K562 (cell line): Measurements from ENCODE around the gene APEX1. TPM values are rescaled to one million over a fixed set of nuclear protein-coding genes. Genes with fewer than 3 reads are reported as not detected.

Experiments
- ARID2 ChIP-seq: fragments of 450-650 bp; IDR thresholded peaks from 2 replicates; pipeline ENCODE4 v1.6.1; 2017; ENCODE audit warnings: antibody characterized with exemption, mild to moderate bottlenecking
- CEBPB ChIP-seq: fragments of 450-650 bp; IDR thresholded peaks from 2 replicates; pipeline ENCODE4 v1.6.1; 2016; ENCODE audit warnings: missing genetic modification characterization, missing compliant biosample characterization
- CHD2 ChIP-seq: IDR thresholded peaks from 2 replicates; pipeline ENCODE4 v1.6.1; 2011; ENCODE audit warnings: low read depth, low read length
- ETV1 ChIP-seq: fragments of 450-650 bp; conservative IDR thresholded peaks from 2 replicates; pipeline ENCODE4 v1.6.1; 2016; ENCODE audit warnings: missing genetic modification characterization, control low read depth, low read depth, missing compliant biosample characterization
- EZH2 ChIP-seq: IDR thresholded peaks from 2 replicates; pipeline ENCODE4 v1.6.1; 2012; ENCODE audit warnings: low read depth, mild to moderate bottlenecking, inconsistent platforms, low read length, borderline replicate concordance
- HCFC1 ChIP-seq: IDR thresholded peaks from 2 replicates; pipeline ENCODE4 v1.6.1; 2012; ENCODE audit warnings: low read depth, low read length, improper control_type of control experiment
- HMGXB4 ChIP-seq: sonication (generic); formaldehyde crosslinking; IDR thresholded peaks from 2 replicates; pipeline ENCODE4 v1.8.1; 2023; ENCODE audit warnings: mild to moderate bottlenecking, missing genetic modification reagents
- L3MBTL2 ChIP-seq: fragments of 450-650 bp; IDR thresholded peaks from 2 replicates; pipeline ENCODE4 v1.6.1; 2016; ENCODE audit warnings: mild to moderate bottlenecking, moderate library complexity
- NCOA6 ChIP-seq: fragments of 450-650 bp; IDR thresholded peaks from 2 replicates; pipeline ENCODE4 v1.6.1; 2017; ENCODE audit warnings: mild to moderate bottlenecking
- NR2C2 ChIP-seq, 2 experiments: fragments of 200-800 bp in 1 of 2; sonication (Bioruptor generic) in 1 of 2; sonication (generic) in 1 of 2; formaldehyde crosslinking in 1 of 2; IDR thresholded peaks; 2 replicates each; pipeline versions ENCODE4 v1.6.1 to v1.8.0; 2016 to 2022; ENCODE audit warnings: mild to moderate bottlenecking in 1 of 2, missing compliant biosample characterization in 1 of 2, missing genetic modification characterization in 1 of 2, missing genetic modification reagents in 1 of 2
- POLR2G ChIP-seq: fragments of 200-400 bp; formaldehyde crosslinking; IDR thresholded peaks from 2 replicates; pipeline ENCODE4 v1.6.1; 2017; ENCODE audit warnings: low read depth, mild to moderate bottlenecking, antibody characterized with exemption, low read length, moderate library complexity
- SAFB2 ChIP-seq: fragments of 200-400 bp; formaldehyde crosslinking; IDR thresholded peaks from 2 replicates; pipeline ENCODE4 v1.6.1; 2018; ENCODE audit warnings: borderline replicate concordance, low read length, low read depth, moderate library complexity; ENCODE audit not compliant: severe bottlenecking
- SAP30 ChIP-seq: fragments of 200-600 bp; sonication (generic); IDR thresholded peaks from 2 replicates; pipeline ENCODE4 v1.6.1; 2012; ENCODE audit warnings: borderline replicate concordance, low read depth, mild to moderate bottlenecking, moderate library complexity, low read length, control low read depth, inconsistent platforms; ENCODE audit not compliant: insufficient read depth, poor library complexity, severe bottlenecking
- SP1 ChIP-seq: sonication (generic); formaldehyde crosslinking; IDR thresholded peaks from 2 replicates; pipeline ENCODE4 v1.8.1; 2022; ENCODE audit warnings: mild to moderate bottlenecking, missing genetic modification reagents
- ZNF232 ChIP-seq: sonication (generic); formaldehyde crosslinking; IDR thresholded peaks from 2 replicates; pipeline ENCODE4 v1.8.0; 2022; ENCODE audit warnings: mild to moderate bottlenecking, missing genetic modification reagents
- ZNF318 ChIP-seq, 2 experiments: fragments of 450-650 bp; IDR thresholded peaks; 2 replicates each; pipeline ENCODE4 v1.6.1; 2016; ENCODE audit warnings: mild to moderate bottlenecking in 2 of 2, borderline replicate concordance in 1 of 2, low read depth in 1 of 2, moderate library complexity in 1 of 2
- ZNF766 ChIP-seq: fragments of 200-800 bp; sonication (Bioruptor generic); conservative IDR thresholded peaks from 2 replicates; pipeline ENCODE4 v1.6.1; 2016; ENCODE audit warnings: missing genetic modification characterization, missing compliant biosample characterization
- polyA plus RNA-seq, 8 experiments: library from polyadenylated mRNA; depleted of rRNA in 4 of 8; stranded (reverse) in 5 of 8; unstranded in 3 of 8; fragments of >200 nt; fragmentation: Nextera tagmentation in 2 of 8; fragmentation: Illumina TruSeq in 1 of 8; extraction: Ambion mirVana in 2 of 8; extraction: Trizol in 1 of 8; gene quantifications; 2 replicates each; pipeline versions ENCODE4 v1.2.1 to v1.2.3, GENCODE V29; 2011 to 2014; ENCODE audit warnings: inconsistent platforms in 1 of 8, missing spikeins in 1 of 8
- total RNA-seq, 7 experiments: library from RNA; depleted of rRNA in 6 of 7; stranded (reverse); fragments of >200 nt in 6 of 7; fragmentation: Illumina TruSeq in 2 of 7; extraction: Trizol in 2 of 7; gene quantifications; 2 replicates each; pipeline versions ENCODE4 v1.2.1 to v1.2.3, GENCODE V29; 2011 to 2021; ENCODE audit warnings: low replicate concordance in 1 of 7

APEX1 gene
- total and polyA plus RNA-seq, 9 of the 15 experiments (the other 6 are each of a cell fraction or from before 2014, with no cell fraction given), result 50.2 to 274 (median 158) TPM

GRCh38 chr14:20429801-20430669 lies 25.0 kb upstream of the APEX1 start (continued):
- no peak for TF ChIP-seq HMGXB4 (CRISPR knock-in tag)
- no peak for TF ChIP-seq SAP30
- TF ChIP-seq POLR2G, result no peak
- no peak for TF ChIP-seq ARID2
- TF ChIP-seq EZH2, result no peak
- no peak for TF ChIP-seq ETV1 (tag)
- no peak for TF ChIP-seq ZNF232
- TF ChIP-seq ZNF318 (IDR thresholded peaks at IDR 0.05; ENCODE audit: borderline replicate concordance in 1 of 2, low read depth in 1 of 2), result no peak
- no peak for TF ChIP-seq ZNF766 (CRISPR knock-in tag)
- no peak for TF ChIP-seq NCOA6
- TF ChIP-seq SAFB2, result no peak
- TF ChIP-seq NR2C2 (CRISPR knock-in tag; IDR thresholded peaks at IDR 0.05), result no peak
- TF ChIP-seq NR2C2 (tag; IDR thresholded peaks at IDR 0.05), result 0 out of 2 replicates have a peak, but pooled peaks have one; percentile 24
- no peak for TF ChIP-seq CEBPB
- TF ChIP-seq CHD2, result no peak
- TF ChIP-seq HCFC1, result no peak
- TF ChIP-seq SP1 (CRISPR knock-in tag), result no peak
- peak; percentile 45; the same call in 1 of the 2 replicates for TF ChIP-seq L3MBTL2
